LNCAP (cell line): ENCODE results near the gene PDE7B.

ENCODE experiments used
- TF ChIP-seq, protein P1 (sequence below): fragments of 450-650 bp; IDR thresholded peaks from 2 replicates; pipeline ENCODE4 v1.5.1; 2017; ENCODE audit warnings: mild to moderate bottlenecking

PDE7B gene

DNA sequence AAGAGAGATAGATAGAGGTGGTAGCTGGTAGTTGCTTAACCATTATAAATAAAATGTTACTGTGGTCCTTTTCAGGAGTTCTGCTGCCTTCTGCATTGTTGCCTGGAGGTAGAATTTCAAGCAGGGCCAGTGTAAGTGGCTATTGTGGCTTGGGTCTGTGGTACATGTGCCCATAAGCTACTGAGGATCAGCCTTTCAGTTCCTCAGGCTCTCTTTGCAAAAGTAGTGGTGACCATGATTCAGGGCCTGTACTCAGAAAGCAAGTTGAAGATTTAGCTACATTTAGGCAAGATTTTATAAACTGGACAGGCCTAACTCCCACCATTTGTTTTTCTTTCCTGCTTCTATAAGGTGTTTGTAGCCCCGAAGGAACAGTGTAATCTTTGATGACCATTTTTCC, 199.0 kb downstream of the PDE7B start:
- TF ChIP-seq, protein P1, sequence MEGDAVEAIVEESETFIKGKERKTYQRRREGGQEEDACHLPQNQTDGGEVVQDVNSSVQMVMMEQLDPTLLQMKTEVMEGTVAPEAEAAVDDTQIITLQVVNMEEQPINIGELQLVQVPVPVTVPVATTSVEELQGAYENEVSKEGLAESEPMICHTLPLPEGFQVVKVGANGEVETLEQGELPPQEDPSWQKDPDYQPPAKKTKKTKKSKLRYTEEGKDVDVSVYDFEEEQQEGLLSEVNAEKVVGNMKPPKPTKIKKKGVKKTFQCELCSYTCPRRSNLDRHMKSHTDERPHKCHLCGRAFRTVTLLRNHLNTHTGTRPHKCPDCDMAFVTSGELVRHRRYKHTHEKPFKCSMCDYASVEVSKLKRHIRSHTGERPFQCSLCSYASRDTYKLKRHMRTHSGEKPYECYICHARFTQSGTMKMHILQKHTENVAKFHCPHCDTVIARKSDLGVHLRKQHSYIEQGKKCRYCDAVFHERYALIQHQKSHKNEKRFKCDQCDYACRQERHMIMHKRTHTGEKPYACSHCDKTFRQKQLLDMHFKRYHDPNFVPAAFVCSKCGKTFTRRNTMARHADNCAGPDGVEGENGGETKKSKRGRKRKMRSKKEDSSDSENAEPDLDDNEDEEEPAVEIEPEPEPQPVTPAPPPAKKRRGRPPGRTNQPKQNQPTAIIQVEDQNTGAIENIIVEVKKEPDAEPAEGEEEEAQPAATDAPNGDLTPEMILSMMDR, result no peak

DNA sequence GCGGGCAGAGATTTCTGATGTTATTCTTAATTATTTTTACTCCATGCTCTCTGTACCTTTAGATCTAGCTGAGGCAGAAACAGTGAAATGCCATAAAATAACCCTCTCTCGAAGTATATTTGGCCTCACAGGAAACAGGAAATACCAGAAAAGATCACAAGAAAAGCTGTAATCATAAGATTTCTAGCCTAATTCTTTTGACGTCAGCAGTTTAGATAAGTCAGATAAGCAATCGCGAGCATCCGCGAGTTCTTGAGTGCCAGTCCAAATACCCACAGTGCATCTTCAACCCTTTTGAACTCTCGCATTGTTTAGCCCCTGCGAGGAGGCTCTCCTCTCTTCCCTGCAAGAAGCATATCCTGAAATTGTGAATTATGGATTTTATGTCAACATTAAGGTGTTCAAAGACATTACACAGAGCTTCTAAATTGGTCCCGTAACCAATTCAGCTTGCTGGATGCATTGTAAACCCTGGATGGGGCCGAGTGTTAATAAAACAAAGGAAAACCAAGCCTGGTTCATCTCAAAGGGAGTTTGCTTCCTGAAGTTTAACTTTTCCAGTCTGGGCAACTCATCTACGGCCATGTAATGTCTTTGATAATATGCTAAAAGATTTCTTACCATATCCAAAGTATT, 199.8 kb downstream of the PDE7B start:
- TF ChIP-seq, protein P1, result no peak

DNA sequence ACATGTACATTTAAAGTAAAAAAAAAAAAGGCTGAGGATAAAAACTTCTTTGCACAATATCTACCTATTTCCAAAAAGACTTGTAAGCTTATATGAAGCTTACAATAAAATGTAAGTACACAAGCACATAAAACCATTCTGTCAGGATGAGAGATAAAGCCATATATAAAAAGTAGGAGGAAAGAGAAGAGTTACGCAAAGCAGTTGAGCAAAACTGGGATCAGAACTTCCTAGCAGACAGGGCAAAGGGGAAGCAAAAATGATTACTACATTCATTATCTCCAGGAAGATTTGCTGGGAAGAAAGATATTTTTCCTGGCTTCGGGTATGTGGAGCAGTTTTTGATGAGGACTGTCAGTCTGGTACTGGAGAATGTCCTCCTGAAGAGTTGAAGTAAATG, 200.5 kb downstream of the PDE7B start:
- TF ChIP-seq, protein P1, result no peak

DNA sequence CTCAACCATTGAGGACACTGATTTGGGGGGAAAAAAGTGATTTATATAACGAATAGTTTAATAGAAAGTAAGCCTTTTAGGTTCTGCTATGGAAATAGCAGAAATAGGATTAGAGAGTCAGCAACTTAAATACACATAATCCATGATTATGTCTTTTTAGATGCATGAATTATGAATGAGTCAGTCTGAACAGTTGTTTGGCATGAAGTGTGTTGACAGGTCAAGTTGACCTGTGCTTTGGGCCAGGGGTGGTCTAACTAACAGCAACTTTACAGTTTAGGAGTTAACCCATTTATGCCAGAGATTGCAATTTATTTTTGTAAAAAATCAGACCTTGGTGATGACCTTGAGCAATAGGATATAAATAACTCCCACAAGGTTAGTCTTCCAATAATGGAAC, 207.4 kb downstream of the PDE7B start:
- TF ChIP-seq, protein P1, result no peak

DNA sequence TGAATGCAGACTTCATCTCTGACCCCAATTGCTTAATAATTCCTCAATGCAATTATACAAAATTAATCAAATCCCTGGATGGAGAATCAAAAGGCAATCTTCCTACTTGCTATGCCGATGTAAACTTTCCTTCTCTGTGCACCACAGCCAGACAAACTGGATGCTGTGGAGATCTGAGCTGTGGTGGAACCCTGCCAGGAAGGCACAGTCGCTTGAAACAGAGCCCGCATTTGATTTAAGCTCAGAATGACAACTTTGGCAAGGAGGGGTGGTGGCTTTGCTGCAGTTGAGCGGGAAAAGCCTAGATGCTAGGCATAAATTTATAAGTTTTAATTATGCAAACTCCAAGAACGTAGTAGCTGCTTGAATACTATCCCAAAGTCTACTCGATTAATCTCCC, 207.8 kb downstream of the PDE7B start:
- TF ChIP-seq, protein P1, result no peak

DNA sequence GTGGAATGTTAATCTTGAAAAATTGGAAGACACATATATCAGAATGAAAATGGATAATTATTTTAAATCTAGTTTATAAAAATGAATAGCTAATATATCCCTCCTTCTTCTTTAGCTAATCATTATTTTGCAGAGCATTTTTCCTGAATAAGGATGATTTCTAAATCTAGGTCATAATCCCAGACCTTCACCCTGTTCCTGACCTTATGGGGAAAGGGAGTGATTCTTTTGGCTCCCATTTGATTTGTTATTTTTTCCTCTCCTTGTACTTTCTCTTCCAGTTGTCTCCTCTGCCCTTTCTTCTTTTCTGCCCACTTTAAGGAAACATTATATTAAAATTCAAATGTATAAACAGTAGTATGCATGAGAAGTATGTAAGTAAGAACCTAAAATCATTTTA, 208.6 kb downstream of the PDE7B start:
- TF ChIP-seq, protein P1, result no peak

DNA sequence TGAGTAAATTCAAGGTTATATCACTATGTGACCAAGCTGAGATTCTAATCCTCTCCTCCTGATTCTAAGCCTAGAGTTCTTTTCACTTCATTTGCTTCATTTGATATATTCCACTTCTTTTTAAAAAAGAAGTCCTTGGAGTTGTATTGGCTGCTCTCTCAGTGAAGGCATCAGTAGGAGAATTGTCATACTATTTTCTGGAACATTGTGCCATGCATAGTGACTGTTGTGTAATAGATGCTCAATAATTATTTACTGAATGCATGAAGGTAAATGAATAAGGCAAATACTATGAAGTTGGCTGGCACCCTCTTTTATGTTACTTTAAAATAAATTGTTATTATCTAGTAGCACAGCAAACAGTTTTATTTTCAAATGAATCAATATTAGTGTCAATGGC, 209.3 kb downstream of the PDE7B start:
- TF ChIP-seq, protein P1, result no peak

DNA sequence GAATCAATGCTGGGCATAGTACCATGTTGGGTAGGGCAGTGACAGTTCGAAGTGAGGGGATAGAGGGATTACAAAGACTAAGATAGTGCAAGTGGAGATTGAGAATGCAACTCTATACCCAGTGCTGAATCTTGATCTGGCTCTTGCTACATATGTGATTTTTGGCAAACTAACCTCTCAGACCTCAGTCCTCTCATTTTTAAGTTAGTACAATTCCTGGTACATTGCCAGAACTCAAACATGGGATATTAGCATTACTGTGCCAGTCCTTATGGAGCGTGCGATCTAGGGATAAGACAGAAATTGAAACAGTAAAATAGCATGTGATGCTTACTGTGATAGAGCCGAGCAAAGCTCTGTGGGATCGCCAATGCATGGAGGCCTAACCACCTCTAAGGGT, 210.2 kb downstream of the PDE7B start:
- TF ChIP-seq, protein P1, result no peak
